Muscle of leg (tissue), 11 donors: ENCODE results near the gene DPEP3. TPM values are rescaled to one million over a fixed set of nuclear protein-coding genes. Genes with fewer than 3 reads are reported as not detected.
A peak's percentile ranks its signal among the peaks of the same experiment; 100 is the strongest.

Source experiments
- DNase-seq: peaks from one replicate; pipeline ENCODE4 v3.0.0; 2013
- H3K27ac ChIP-seq: one replicate; pipeline ENCODE4 v1.5.1; 2013; ENCODE audit warnings: mild to moderate bottlenecking, low read length, control low read depth
- H3K27me3 ChIP-seq: one replicate; pipeline ENCODE4 v1.6.1; 2013; ENCODE audit warnings: low read length; ENCODE audit not compliant: control insufficient read depth, insufficient read depth
- H3K36me3 ChIP-seq: one replicate; pipeline ENCODE4 v1.6.1; 2013; ENCODE audit warnings: low read length; ENCODE audit not compliant: control insufficient read depth, insufficient read depth
- H3K4me1 ChIP-seq: one replicate; pipeline ENCODE4 v1.6.1; 2013; ENCODE audit warnings: low read length; ENCODE audit not compliant: control insufficient read depth, insufficient read depth
- H3K4me3 ChIP-seq: one replicate; pipeline ENCODE4 v1.5.1; 2013; ENCODE audit warnings: low read length, control low read depth
- H3K9me3 ChIP-seq: replicated peaks from 2 replicates; pipeline ENCODE4 v1.6.1; 2013; ENCODE audit warnings: low read depth, low read length; ENCODE audit not compliant: control insufficient read depth
- WGBS: methylation state at CpG from one replicate; pipeline ENCODE4 v1.1.5; 2013; ENCODE audit warnings: missing lambda C conversion rate; ENCODE audit not compliant: insufficient coverage; 5-methylcytosine and 5-hydroxymethylcytosine counted together
- polyA plus RNA-seq, 8 donors: library from polyadenylated mRNA; unstranded; fragments of 120-200 nt; gene quantifications; one replicate each; pipeline versions ENCODE4 v1.2.1 to v1.2.3, GENCODE V29; 2013; ENCODE audit warnings: inconsistent platforms in 1 of 8, low replicate concordance in 1 of 8; ENCODE audit not compliant: insufficient read length in 8 of 8, insufficient read depth in 1 of 8
- total RNA-seq: library from RNA; stranded (reverse); fragments of 120-200 nt; gene quantifications from one replicate; pipeline ENCODE4 v1.2.4, GENCODE V29; 2013

DPEP3 gene
- total and polyA plus RNA-seq, 9 donors: 0.04 to 0.15 (median 0.09) TPM; not detected in 4

DNA sequence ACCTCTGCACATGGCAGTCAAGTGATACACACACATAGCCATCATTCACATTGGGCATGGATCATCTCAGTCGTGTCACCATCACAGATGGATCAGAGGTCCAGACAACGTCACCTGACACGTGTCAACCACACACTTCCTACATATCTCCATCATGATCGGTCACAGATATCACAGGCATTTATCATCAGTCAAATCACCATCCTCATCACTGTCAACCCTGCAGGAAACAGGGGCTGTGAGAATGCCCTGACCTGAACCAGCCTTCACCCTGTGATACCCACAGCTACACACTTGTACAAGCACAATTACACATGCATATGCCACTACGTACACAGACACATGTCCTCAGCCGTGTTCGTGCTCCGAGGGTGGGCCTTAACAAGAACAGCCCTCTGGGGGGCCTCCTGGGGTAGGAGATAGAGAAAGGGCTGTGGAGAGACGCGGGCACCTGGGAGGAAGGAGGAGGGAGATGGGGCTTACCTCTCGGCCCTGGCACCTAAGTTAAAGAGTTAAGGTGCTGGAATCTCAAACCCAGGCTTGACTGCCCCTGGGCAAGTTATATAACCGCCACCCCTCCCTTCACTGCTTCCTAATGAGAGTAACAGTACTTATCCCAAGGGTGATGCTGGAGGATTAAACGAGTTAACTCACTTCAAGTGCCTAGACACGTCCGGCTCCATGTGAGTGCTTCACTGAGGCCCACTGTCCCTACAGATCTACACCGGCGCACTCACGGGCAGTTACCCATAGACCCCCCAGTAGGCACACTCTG, 12.9 kb downstream of the DPEP3 start:
- Histone ChIP-seq H3K9me3 (no peaks in the 10 kb centered on the region), H3K4me3 (peak overlapping the region; percentile 66), H3K27ac (peak overlapping the region; percentile 70), H3K4me1 (peaks cover 49% of the 10 kb centered on the region), H3K36me3 (peaks cover 33% of the 10 kb centered on the region), H3K27me3 (peaks cover 2% of the 10 kb centered on the region)
- WGBS: 17% methylated on average over 7 of the region's 18 CpGs
- no peak for DNase-seq

DNA sequence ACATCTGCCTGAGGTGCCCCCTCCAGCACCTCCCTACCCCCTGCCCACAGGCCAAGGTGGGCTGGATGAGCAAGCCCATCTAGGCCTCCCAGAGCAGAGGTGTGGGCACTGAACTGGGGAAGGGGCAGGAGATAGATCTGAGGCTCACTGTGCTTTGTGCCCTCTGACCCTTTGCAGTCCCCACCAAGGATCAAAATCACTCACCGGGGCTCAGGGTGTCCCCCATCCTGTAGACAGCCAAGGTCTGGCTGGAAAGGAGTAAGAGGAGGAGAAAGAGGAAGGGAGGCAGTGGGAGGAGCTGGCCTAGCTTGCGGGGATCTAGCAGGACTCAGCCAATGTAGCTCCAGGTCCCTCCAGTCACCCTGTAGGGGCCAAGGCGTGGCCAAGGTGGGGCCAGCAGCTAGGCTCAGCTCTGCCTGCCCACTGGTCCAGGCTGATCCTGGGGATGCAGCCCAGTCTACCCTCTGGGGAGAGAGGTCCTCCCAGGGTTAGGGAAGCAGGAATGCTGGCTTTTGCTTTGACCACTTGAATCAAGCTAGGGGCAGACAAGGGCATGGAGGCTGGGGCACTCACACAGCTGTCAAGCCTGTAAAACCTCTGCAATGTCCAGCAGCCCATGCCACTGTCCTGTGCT, 13.6 kb downstream of the DPEP3 start:
- H3K36me3 ChIP-seq: peaks cover 40% of the 10 kb centered on the region
- H3K4me1 ChIP-seq: peaks cover 56% of the 10 kb centered on the region
- H3K27me3 ChIP-seq: peaks cover 2% of the 10 kb centered on the region
- H3K9me3 ChIP-seq: no peaks in the 10 kb centered on the region
- H3K4me3 ChIP-seq: peak overlapping the region; percentile 66
- WGBS: 33% methylated on average over 2 of the region's 3 CpGs
- no peak for DNase-seq
- H3K27ac ChIP-seq: no peak overlapping the region

DNA sequence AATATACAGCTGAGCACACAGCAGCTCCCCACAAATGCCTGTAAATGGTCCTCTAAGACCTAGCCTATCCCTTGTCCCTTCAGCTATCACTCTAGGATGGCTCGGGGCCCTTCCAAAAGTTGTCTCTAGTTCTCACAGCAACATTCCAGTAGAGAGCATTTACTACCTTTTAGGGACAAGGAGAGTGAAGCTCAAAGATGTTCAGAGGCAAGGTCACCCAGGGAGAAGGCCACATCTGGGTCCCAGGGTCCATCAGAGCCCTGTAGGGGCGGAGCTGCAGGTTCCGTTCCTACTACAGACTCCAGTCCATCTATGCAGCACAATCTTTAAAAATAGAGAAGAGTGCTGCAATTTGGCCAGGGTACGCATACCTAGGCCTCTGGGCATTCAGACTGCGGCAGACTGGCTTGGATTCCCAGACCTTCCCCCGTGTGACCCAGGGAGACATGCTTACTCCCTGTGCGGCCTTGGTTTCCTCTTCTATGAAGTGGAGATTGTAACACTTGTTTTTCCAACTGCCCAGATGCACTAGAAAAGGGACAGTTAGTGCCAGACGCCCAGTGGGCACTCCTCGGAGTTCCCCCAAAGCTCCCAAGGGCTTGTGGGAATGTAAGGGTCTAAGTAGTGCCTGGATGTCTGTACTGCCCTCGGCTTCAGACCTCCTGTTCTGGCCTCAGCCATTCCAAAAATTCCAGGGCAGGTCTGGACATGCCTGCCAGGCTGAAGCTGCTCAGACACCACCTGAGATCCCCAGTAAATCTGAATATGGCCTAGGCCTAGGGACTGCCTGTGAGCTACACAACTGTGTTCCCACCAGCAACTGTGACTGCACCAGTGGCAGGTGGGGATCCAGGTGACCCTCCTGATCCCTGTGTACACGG, 14.4 kb downstream of the DPEP3 start:
- Histone ChIP-seq H3K36me3 (peaks cover 48% of the 10 kb centered on the region), H3K4me1 (peaks cover 62% of the 10 kb centered on the region), H3K27ac (no peak overlapping the region), H3K9me3 (no peaks in the 10 kb centered on the region), H3K4me3 (no peak overlapping the region), H3K27me3 (peaks cover 2% of the 10 kb centered on the region)
- WGBS: 56% methylated on average over 11 of the region's 11 CpGs
- DNase-seq: no peak

DNA sequence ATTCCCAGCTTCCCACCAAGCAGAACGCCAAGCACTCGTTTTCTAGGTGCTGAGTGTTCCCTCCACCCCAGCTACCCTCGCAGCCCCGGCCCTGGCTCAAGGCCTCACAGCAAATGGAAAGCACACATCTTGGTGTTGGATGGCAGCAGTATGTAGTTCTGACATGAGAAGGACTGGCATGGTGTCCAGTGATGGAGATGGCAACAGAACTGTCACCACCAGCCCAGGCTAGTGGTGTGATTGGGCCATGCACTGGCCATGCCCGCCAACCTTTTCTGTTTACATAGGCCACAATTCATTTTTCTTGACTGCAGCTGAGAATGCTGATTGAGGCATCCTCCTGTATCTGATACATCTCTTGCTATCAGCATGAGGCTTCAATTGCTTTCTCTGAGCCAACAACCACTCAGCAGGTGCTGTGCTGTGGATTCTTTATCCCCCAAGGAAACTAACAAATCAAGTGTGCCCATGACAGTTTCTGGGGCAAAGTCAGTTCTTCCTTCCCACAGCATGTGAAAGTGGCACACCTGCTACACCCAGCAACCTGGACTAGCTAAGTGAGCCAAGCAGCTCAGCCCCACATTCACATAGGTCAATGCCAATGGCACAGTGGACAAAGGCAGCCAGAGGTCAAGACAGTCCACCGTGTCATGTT, 15.7 kb downstream of the DPEP3 start:
- H3K36me3 ChIP-seq: peaks cover 61% of the 10 kb centered on the region
- H3K27ac ChIP-seq: no peak overlapping the region
- H3K4me1 ChIP-seq: peaks cover 75% of the 10 kb centered on the region
- no peak overlapping the region for H3K4me3 ChIP-seq
- no peak for DNase-seq
- WGBS: 78% methylated on average over 3 of the region's 6 CpGs
- H3K9me3 ChIP-seq: no peaks in the 10 kb centered on the region
- H3K27me3 ChIP-seq: peaks cover 2% of the 10 kb centered on the region

DNA sequence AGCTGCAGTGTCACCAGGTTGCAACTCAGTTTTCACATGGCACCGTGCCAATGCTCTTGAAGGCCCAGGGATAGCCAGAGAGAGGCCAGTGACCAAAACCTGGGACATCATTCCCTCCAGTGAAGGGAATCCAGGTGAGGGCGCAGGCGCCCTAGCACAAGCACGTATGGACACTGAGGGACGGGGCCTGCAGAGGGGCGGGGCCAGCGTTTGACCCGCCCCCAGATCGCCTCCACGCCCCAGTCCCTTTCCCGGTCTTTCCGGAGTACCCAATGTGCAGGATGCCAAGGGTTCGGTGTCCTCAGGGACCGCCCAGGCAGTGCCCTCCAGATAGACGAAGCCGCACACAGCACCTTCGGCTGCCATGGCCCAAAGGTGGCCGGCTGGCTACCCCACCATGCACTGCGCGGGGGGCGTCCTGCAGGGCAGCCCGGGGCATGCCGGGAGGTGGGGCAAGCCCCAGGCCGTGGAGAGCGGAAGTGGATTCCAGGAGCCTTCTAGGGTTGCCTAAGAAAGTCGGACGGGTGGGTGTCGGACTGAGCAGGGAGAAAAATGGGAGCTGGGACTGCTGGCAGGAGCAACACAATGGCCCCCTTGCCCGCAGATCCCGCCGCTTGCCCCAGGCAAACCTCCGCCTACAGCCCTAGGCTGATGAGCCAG, 16.5 kb downstream of the DPEP3 start:
- no peak for DNase-seq
- Histone ChIP-seq H3K27ac (no peak overlapping the region), H3K36me3 (peaks cover 69% of the 10 kb centered on the region), H3K9me3 (no peaks in the 10 kb centered on the region), H3K4me1 (peaks cover 75% of the 10 kb centered on the region), H3K27me3 (peaks cover under 1% of the 10 kb centered on the region), H3K4me3 (no peak overlapping the region)
- WGBS: 39% methylated on average over 31 of the region's 32 CpGs

DNA sequence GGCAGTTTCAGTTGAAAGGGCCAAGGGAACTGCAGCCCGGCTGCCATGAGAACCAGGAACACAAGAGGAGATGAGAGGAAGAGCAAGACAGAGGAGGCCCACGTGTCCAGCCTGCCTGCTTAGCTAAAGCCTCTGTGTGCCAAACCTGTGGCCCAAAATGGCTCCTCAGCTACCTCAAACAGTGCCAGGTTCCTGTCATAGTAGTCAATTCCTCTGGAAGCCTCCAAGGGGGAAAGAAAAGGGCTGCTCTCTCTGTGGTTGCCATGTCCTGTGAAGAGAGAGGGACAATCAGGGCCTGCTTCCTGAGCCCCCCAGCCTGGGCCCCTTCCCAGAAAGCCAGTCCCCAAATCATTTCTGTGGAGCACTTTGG, 17.0 kb downstream of the DPEP3 start:
- H3K9me3 ChIP-seq: no peaks in the 10 kb centered on the region
- H3K36me3 ChIP-seq: peaks cover 74% of the 10 kb centered on the region
- H3K27me3 ChIP-seq: no peaks in the 10 kb centered on the region
- peaks cover 73% of the 10 kb centered on the region for H3K4me1 ChIP-seq
- H3K4me3 ChIP-seq: no peak overlapping the region
- no peak for DNase-seq
- no peak overlapping the region for H3K27ac ChIP-seq
- WGBS: 100% methylated on average over 1 of the region's 2 CpGs

DNA sequence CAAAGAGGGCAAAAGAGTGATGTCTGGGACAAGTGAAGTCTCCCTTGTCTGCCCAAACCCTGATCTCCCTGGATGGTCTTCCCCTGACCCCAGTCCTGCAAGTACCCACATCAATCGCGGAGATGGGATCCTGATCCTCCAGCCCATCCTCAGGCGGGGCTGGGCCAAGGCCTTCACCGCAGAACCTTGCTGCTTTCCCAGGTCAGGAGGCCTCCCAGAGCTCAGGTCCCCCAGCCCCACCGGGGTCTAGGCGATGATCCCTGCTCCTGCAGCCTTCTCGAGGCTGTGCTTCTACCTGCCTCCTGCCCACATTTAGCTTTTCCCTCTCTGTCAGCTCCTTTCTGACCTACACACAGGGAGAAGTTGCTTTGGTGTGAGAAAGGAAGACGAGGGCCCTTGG, 18.2 kb downstream of the DPEP3 start:
- Histone ChIP-seq H3K27me3 (no peaks in the 10 kb centered on the region), H3K4me1 (peaks cover 68% of the 10 kb centered on the region), H3K36me3 (peaks cover 85% of the 10 kb centered on the region), H3K27ac (no peak overlapping the region), H3K9me3 (no peaks in the 10 kb centered on the region), H3K4me3 (no peak overlapping the region)
- DNase-seq: no peak
- 96% methylated on average over 7 of the region's 8 CpGs for WGBS

DNA sequence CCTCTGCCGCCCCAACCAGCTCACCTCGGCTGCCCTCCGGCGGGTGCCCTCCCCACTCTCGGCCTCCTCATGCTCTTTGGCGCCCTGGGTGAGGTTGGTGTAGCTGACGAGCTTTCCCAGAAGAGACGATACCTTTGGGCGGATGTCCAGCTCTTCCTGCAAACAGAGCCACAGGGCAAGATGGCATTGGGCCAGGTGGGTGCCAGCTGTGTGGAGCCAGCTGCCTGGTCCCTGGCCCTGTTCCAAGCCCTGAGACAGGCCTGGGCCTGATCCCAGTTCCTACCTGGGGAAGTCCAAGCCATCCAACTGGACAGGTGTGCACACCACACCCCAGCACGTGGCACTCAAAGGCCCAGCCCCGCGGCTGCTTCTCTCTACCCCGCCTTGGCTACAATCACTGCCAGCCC, 18.7 kb downstream of the DPEP3 start:
- H3K36me3 ChIP-seq: peaks cover 83% of the 10 kb centered on the region
- H3K4me3 ChIP-seq: no peak overlapping the region
- no peaks in the 10 kb centered on the region for H3K27me3 ChIP-seq
- WGBS: 80% methylated on average over 11 of the region's 13 CpGs
- peaks cover 63% of the 10 kb centered on the region for H3K4me1 ChIP-seq
- H3K9me3 ChIP-seq: no peaks in the 10 kb centered on the region
- DNase-seq: no peak
- no peak overlapping the region for H3K27ac ChIP-seq

DNA sequence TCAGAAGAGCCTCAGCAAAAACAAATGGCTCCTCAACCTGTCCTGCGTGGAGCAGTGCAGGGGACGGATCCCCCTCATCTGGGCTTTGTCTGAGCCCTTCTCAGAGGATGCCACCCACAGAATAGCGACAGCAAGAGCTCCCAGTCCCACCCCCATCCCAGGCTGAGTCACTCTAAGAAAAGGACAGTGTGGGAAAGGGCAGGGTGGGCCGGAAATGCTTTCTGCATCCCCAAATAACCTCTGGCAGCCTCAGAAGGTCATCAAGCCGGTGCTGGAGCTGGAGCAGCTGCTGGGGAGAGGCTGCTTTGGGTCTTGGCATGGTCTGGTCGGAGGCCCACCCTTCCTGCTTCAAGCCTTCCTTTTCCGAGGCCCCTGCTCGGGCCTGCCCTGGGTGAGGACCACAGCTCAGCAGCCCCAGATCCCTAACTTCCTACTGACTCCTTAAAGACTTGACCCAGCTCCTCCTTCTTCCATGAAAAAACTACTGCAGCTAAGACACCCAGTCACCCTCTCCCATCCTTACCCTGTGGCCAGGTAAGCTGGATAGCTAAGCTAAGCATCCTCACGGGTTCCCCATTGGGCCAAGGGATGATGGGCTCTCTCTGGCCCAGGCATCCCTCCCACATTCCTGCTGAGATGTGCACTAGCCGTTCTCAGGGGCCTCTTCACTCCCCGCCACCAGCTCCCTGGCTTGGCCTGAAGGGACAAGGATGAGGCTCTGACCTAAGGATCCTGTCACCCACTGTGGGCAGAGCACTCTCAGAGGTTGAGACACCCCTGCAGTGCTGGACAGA, 20.6 kb downstream of the DPEP3 start:
- H3K27ac ChIP-seq: no peak overlapping the region
- WGBS: 57% methylated on average over 7 of the region's 11 CpGs
- no peak overlapping the region for H3K4me3 ChIP-seq
- H3K9me3 ChIP-seq: no peaks in the 10 kb centered on the region
- peak; percentile 65 for DNase-seq
- H3K4me1 ChIP-seq: peaks cover 52% of the 10 kb centered on the region
- no peaks in the 10 kb centered on the region for H3K27me3 ChIP-seq
- peaks cover 78% of the 10 kb centered on the region for H3K36me3 ChIP-seq
